ENCODE measurements around the gene PDAP1.
"Not testable (repeated sequence)": the region's sequence is repeated elsewhere in the genome, so short reads cannot be mapped to it uniquely, and the experiment has no call there.

The PDAP1 gene

DNA sequence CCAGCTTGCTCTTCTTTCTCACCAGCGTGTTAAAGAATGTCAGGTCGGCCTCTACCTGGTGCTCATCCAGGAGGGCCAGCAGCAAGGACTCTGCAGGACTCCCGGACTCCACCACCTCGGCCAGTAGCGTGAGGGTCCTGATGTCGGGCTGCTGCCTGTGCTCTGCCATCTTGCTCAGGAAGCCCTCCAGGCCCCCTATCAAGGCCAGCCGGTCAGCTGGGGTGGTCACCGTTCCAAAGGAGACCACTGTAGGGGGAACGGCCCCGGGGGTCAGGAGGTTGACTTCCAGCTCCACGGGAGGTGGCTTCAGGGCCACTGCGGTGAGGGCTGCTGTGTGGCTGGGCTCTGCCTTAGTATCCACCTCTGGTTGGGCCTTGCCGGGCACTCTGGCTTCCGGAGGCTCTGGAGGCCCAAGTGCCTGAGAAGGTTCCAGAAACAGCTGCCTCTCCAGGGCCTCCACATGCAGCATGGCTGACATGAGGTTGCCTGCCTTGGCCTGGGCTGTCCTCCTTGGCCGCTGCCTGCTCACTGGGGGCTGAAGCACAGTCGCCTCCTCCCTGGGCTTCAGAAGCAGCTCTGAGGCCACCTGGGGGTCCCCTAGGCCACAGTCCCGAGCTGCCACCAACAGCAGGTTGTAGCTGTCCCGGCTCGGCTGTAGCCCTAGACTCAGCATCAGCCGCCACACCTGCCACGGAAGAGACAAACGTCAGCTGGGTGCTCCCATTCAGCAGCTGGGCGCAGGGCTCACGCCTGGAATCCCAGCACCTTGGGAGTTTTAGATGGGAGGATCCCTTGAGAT, 16.7 kb upstream of the PDAP1 start:
- no peak for DNase-seq (ENCODE audit: low spot score)

DNA sequence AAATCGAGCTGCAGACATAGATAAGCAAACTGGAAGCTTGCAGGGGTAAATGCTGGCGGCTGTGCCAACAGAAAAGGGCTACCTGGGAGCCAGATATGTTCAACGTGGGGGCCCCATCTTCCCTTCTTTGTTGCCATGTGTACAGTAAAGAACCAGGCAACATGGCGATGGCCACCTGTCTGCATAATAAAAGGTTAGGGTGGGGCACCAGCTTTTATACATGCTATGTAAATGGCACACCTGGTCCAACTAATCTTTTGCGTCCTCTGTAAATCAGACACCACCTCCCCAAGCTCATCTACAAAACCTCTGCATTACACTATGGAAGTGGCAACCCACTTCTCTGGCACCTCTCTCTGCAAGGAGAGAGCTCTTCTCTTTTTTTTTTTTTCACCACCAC, 14.2 kb upstream of the PDAP1 start:
- no peak for DNase-seq (ENCODE audit: low spot score)

DNA sequence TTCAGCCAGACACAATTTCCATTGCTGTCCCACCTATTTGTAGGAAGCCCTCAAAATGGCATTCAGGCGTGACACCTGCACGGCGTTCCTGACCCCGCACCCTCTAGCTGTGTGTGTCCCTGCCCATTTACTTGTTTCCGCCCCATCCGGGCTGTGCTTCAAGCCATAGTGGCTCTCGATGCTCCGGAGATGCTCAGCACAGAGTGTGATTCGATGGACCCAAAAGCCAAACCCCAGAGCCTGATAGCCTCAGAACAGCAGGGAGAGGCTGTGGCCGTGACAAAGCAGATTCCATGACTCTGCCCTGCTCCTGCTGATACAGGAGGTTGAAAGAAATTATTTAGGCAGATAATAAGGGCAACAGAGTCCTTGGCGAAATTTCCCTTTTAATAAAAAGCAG, 13.8 kb upstream of the PDAP1 start:
- no peak for DNase-seq (ENCODE audit: low spot score)

DNA sequence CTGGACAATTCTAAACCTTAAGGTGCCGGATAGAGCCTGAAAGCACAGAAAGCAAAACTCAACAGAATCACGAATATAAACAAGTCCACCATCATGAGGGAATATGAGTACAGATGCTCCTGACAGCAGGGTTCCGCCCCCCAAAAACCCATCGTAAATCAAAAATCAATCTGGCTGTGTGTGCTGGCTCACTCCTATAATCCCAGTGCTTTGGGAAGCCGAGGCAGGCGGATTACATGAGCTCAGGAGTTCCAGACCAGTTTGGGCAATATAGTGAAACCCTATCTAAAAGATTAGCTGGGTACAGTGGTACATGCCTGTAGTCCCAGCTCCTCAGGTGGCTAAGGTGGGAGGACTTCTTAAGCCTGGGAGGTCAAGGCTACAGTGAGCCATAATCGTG, 12.6 kb upstream of the PDAP1 start:
- no peak for DNase-seq (ENCODE audit: low spot score)

DNA sequence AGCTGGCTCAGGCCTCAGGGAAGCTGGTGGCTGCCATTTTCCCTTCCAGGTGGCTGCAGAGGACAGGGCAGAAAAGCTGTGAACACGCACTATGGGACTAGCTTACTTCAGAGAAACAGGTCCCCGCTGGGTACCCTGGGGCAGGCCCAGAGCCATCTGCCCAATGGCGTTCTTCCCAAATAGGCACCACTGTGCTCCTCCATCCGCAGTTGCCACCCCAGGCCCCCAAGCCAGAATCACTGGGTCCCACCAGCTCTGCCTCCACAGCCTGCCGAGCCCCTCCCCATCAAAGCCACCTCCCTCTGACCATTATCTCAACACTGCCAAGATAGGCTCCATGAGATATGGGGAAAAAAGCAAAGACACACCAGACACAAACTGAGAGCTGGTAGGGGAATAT, 11.8 kb upstream of the PDAP1 start:
- DNase-seq (ENCODE audit: low spot score): no peak

DNA sequence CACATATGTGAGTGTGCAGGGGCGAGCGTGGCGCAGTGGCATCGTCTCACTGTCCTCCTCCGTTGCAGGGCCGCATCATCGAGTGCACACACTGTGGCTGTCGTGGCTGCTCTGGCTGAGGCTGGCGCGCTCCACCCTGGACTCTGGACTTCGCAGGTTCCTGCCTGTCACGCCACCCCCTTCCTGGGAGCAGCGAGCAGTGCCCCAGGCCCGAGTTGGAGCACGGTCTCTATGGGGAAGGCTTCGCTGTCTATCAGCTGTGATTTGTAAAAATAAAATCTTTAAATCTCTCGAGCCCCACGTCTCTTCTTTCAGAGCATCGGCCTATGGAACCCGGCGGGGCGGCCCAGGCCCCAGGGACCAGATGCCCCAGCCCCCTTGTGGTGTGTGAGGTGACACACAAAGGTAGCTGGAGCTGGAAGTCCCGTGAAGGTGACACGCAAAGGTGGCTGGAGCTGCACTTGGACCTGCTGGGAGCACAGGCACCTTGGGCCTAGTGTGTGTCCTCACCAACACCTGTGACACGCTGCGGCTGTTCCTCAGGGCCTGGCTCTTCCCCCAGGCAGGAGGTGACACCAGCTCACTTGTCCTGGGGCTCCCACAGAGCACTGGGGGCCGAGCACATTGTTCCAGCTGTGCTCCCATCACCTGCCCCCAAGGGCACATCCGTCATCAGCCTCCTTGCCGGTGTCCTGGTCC, 11.1 kb upstream of the PDAP1 start:
- DNase-seq (ENCODE audit: low spot score): no peak

DNA sequence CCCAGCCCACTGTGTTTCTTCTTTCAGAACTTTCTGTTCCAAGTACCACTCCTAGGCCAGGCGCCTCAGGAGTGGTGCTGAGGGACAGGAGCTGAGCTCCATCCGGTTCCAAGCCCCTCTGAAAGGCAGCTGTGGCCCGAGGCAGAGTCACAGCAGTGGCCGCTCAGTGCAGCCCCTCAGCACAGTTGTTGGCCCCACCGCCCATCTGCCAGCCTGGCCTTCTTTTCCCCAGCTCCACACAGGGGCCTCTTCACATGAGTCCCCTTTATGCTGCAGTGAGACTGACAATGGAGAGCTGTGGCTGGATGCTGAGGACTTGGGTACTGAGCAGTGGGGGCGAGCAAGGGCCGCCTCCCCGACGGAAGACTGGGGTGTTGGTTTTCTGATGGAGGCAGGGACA, 9.9 kb upstream of the PDAP1 start:
- no peak for DNase-seq (ENCODE audit: low spot score)

DNA sequence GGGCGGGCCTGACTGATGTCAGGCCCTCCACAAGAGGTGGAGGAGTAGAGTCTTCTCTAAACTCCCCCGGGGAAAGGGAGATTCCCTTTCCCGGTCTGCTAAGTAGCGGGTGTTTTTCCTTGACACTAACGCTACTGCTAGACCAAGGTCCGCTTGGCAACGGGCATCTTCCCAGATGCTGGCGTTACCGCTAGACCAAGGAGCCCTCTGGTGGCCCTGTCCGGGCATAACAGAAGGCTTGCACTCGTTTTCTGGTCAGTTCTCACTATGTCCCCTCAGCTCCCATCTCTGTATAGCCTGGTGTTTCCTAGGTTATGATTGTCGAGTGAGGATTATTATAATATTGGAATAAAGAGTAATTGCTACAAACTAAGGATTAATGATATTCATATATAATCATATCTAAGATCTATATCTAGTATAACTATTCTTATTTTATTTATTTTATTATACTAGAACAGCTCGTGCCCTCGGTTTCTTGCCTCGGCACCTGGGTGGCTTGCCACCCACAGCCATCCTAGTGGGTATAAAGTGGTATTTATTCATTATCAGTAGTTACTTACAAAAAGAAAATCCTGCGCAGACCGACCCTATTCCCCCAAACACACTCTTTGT, 7.2 kb upstream of the PDAP1 start:
- not testable (repeated sequence) for DNase-seq (ENCODE audit: low spot score)

DNA sequence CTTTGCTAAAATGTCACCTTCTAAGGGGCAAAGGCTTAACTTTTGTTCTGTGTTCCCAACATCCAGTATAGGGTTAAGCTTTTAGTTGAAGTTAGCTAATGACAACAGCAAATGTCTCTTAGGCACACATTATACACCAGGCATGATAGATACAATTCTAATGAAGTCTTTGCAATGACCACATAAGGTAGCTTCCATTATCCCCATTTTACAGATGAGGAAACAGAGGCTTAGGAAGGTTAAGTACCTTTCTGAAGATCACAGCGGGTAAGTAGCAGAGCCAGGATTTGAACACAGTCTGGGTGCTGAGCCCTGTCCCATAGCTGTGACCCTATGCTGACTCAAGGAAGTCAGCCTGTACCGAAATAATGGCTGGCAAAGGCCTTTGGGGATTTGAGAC, 2.2 kb upstream of the PDAP1 start:
- DNase-seq (ENCODE audit: low spot score): no peak

DNA sequence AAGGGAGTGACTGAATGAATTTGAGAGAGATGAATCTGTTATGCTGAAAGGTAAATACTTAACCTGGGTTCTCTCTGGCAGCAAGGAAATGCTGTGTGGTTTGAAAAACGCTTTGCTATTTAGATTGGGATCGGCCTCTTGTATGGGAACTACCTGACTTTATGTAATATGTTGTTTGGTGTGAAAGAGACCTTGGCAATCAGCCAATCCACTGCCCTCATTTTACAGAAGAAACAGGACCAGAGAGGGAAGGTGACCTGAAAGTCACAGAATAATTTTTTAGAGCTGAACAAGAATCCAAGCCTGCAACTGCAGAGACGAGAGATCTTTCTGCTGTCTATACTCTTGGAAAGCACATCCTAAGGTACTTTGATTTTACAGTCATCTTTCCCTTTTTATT, 1.4 kb upstream of the PDAP1 start:
- DNase-seq (ENCODE audit: low spot score): no peak

DNA sequence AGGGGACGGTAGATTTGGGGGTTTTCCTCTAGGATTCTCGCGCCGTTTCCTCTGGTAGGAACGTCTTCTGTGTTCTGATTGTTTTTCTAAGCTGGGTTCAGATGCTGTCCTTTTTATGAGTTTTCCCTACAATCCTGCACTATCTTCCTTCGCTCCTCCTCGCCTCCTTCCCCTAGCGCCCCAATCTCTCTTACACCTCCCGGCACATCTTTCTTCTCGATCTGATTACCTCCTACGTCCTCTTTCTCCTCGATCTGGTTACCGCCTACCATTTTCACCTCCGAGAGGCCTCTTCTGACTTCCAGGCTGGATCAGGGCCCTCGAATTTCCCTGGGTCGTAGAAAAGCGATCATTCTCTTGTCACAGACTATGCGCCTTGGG, 785 bp upstream of the PDAP1 start:
- DNase-seq (ENCODE audit: low spot score): no peak

DNA sequence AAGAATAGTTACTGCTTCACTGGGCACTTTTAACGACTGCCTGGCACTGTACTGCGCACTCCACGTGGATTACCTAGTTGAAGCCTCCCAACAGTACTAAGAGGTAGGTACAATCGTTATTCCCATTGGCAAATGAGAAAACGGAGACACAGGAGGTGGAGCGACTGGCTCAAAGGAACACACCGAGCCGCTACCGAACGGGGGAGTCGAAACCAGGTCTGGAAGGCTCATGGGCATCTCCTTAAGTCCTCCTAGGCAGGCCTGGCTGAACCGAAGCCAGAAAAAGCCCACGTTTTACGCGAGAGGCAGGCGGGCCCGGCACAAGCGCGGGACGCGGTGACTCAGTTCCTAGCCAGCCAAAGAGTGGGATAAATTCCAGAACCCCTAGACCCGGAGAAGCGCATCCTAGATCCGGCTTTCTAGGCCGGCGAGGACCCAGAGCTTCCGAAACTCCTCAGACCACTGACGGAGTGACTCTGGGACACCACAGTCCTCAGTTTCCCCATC, 472 bp downstream of the PDAP1 start:
- DNase-seq (ENCODE audit: low spot score): no peak

DNA sequence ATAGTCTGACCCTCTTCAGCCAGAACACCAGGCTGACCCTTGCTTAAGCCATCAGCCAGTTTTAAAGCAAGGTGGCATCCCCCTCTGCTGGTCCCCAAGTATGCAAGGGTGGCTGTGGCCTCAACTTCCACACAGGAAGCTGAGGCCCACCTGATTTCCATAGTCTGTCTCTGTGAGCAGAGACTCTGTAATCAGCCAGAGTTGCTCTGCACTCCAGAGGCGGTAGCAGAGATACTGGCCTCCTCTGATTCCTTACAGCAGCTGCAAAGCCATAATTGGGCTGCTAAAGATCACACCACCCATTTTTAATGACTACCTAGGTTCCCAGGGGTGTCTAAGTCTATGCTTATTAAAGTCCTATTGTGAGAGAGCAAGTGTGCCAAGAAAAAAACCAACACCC, 1.8 kb downstream of the PDAP1 start:
- DNase-seq (ENCODE audit: low spot score): no peak

DNA sequence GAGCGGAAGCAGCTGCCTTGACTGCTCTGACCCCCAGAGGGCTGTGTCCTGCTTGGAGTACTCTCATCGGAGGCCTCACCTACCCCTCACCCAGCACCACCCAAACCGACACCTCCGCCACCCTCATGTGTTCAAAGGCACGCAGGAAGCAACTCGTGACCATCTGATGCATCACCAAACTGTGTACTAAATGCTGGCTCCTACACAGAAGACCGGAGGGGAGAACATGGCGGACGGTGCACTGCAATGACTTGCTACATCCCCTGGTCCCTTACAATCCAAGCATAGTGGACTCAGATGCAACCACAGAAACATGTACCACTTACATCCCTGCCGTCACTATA, 3.4 kb downstream of the PDAP1 start:
- DNase-seq (ENCODE audit: low spot score): no peak

DNA sequence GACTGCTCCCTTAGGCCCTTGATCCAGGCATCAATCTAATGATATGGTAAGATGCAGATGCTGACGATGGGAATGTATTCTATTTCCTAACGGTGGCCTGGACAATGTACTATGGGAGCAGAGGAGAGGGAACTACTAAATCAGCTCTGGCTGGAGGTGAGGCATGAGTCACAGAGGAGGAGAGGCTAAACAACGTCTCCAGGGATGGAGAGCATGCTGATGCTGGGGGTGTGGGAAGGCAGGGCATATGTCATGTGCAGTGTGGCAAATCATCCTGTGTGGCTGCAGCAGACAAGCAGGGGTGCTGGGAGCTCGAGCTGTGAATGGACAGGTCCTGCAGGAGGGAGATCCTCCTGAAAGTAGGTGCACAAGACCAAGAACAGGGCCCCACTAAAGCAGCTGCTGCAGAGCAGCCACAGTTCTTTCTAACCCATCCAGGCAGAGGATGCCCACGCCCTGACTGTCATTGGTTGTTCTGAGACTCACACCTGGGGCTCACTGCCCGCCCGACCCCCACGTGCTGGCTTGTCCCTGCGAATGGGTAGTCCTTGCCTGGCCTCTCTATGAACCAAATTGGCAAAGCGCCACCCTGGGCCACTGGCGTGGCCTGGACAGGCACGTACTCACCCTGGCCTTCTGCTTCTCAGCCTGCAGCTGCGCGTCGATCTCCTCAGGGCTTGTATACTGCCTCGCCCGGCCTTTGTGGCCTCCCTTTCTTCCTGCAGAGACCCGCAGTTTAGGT, 4.0 kb downstream of the PDAP1 start:
- no peak for DNase-seq (ENCODE audit: low spot score)

DNA sequence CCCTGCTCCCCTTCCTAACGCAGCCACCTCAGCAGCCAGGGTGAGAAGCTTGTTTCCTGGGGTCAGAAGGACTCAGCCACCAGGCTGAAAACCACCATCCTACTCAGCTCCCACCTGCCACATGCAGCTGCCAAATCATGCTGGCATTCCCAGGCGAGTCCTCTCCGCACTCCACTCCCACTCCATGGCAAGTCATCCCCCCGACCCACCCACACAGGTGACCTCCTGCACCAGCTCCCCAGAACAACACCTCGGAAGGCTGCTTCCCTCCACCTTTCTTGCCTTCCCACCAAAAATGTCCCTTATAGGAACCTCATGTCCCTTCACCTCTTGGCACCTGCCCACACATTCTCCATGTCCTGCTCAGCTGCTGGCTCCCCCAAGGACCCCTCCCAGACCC, 4.6 kb downstream of the PDAP1 start:
- DNase-seq (ENCODE audit: low spot score): no peak

DNA sequence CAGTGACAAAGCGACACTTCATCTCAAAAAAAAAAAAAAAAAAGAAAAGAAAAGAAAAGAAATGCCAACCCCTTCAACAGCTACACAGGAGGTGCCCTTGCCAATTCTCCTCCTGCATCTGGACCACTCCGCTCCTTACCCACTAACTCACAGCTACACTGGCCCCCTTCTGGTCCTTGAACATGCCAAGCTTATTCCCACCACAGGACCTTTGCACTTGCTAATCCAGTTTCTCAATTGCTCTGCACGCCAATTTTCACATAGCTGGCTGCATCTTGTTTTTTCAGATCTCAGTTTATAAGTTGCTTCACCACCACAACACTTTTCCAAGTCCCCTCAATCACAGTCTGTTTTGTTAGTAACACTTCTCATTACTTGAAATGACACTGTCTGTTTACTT, 5.5 kb downstream of the PDAP1 start:
- DNase-seq (ENCODE audit: low spot score): no peak

DNA sequence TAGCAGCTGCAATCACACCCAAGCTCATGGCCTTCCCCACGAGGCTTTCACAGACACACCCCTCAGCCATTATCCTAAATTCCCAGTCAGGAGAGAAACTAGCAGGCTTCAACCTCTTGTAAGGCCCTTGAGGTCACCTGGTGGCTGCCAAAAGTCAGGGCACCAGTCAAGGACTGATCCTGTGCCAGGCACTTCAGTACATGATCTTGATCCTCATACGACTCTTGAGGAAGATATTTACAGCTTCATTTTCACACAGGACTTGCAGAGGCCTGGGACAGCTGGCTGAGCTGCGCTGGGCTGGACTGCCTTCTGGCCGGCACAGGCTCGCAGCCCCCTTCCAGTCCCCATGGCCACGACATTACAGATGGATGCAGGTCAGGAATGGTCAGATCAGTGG, 8.8 kb downstream of the PDAP1 start:
- DNase-seq (ENCODE audit: low spot score): no peak

DNA sequence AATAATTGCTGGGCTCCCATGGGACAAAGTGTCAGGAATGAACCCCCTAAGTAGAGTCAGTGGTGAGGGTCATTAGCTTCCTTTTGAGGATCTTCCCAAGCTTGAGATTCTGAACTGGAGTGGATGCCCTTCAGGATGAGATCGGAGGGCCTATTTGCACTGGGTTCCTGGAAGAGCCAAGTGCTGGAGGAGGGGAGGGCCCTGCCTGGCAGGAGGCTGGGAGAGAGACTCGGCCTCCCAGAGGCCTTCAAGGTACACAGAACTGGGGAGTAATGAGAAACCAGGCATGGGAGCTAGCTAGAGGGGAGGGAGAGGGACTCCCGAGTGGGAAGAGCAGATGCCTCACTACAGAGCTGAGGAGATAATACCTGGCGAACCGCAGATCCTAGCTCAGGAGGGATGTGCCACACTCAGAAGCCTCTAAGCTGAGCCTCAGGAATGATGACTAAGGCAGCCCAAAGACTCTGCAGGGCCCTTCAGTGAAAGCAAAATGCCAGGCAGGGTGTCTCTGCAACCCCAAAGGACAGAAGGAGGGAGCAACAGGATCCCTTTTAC, 9.4 kb downstream of the PDAP1 start:
- no peak for DNase-seq (ENCODE audit: low spot score)

DNA sequence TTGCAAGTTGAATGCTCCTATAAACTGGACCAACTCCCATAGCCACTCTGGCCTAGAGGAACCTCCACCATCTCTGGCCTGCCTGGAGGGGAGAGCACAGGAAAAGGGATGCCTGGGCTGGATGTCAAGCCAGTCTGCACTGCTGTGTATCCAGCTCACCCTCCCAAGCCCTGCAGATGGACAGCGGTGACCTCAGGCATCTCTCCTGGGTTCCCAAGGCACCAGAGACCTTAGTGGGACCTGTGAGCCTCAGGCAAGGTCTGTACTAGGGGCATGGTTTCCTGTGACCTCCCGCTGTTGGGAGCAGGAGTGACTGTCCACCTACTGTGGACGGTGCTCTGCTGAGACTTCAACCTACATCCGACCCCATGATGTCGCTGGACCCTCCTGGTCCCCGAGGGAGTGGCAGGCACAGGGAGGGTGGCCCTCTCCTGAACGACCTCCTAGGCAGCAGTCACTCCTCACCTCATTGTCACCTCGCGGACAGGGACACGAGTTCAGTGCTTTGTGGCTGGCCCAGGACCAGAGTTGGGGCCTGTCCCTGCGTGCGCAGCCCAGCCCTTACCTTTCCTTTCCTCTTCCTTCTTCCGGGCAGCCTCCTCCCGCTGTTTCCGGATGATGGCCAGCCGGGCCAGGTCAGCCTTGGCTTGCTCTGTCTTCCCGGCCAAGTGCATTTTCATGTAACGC, 11.0 kb downstream of the PDAP1 start:
- DNase-seq (ENCODE audit: low spot score): no peak

DNA sequence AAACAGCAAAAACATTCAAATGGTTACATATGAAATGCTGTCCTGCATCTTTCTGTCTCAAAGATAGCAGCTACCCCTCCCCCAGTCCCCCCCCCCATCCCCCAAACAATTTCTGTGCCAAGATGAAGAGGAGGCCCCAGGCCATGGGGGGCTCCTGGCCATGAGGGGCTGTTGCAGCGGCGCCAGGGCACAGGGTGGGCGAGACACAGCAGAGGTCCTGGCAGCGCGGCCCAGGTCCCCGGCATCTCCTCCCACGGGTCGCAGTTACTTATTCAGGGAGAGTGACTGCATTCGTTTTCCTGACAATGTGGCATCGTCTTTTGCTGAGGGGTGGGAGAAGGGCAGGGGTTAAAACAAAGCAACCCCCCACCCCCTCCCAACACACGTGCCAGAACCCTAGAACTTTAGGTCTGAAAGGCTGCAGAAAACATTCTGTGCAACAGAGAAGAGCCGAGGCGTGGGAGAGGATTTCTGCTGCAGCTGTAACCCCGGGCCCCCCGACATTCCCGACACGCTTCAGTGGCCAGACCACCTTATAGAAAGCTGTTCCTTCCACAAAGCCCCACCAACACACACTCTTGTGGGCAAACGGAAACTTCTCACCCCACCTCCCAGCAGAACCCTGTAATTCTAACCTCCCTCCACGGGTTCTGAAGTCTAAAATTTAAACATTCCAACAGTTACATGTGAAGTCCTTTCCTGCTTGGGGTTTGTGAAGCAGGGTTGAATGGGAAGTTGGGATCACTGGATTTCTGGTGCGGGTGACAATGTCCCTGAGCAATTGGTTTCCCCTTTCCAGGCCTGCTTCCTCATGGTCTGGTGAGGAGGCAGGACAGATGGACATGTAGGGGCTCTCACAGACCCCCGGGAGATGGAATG, 11.7 kb downstream of the PDAP1 start:
- DNase-seq (ENCODE audit: low spot score): no peak
